Measurements from ENCODE around the gene ACAP3. TPM values are rescaled to one million over a fixed set of nuclear protein-coding genes. Genes with fewer than 3 reads are reported as not detected.

ACAP3 gene
- total and polyA plus RNA-seq, 7 donors, result 7.2 to 57.1 (median 23.5) TPM

DNA sequence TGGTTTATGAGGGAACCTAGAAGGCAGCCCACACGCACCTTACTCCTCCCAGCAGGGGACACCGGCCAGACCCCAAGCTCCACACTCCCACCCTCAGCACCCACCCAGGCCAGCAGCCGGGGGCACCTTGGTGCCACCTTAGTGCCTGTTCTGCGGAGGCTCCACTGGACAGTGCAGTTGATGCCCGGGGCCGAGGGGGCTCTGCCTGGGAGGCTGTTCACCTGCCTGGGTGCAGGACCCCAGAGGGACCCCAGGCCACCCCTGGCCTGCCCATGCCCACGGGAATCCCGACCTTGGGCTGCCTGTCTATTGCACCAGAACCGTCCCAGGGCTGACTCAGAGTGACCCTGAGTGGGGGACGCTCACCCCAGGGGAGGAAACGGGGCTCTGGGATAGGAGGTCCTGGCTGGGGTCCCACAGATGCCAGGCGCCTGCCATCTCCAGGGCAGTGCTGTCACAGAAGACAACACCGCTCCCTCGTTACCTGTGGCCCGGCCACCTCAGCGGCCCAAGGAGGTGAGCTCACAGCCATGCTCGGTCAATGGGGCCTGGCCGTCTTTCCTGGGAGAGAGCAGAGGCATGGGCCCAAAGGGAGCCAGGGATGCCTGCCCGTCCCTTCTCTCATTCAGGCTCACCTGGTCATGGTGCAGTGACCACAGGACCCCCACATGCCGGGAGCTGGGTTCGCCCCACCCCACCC lies 26.8 kb downstream of the ACAP3 start:
- H3K9me3 ChIP-seq, result no peaks in the 10 kb centered on the region
- TF ChIP-seq POLR2A (IDR thresholded peaks at IDR 0.05), result no peak
- no peaks in the 10 kb centered on the region for H3K36me3 ChIP-seq
- no peaks in the 10 kb centered on the region for H3K4me1 ChIP-seq
- no peak overlapping the region for H3K4me3 ChIP-seq
- H3K27me3 ChIP-seq, result peaks cover 9 to 16% (median 14%) of the 10 kb centered on the region in 3 donors
- intact Hi-C loops (cut with DNase I), result no loop called here
- no peak overlapping the region for H3K27ac ChIP-seq
- 82 to 92% methylated on average over 21 of the region's 21 CpGs for WGBS, 2 donors
- DNase-seq, result no peak

DNA sequence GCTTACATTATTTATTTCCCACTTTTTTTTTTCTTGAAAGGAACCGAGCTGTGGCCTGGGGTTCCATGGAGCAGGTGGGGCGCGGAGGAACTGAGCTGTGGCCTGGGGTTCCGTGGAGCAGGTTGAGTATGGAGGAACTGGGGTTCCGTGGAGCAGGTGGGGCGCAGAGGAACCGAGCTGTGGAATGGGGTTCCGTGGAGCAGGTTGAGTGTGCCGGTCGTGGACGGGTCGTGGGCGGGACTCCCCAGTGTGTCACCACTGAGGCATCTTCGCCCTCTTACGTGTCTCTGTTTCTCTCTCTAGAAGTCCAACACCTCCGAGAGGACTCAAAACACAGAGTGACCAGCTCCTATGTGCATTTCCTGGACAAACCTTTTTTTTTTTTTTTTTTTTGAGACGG lies 28.7 kb downstream of the ACAP3 start:
- Histone ChIP-seq H3K27ac (no peak overlapping the region), H3K9me3 (no peaks in the 10 kb centered on the region), H3K4me1 (peaks cover 0 to 13% (median 10%) of the 10 kb centered on the region in 4 donors), H3K27me3 (no peaks in the 10 kb centered on the region), H3K36me3 (no peaks in the 10 kb centered on the region), H3K4me3 (no peak overlapping the region)
- no peak for TF ChIP-seq EP300 (IDR thresholded peaks at IDR 0.05)
- no peak for TF ChIP-seq POLR2A (IDR thresholded peaks at IDR 0.05)
- TF ChIP-seq POLR2AphosphoS5 (IDR thresholded peaks at IDR 0.05), result no peak
- TF ChIP-seq, protein P1, sequence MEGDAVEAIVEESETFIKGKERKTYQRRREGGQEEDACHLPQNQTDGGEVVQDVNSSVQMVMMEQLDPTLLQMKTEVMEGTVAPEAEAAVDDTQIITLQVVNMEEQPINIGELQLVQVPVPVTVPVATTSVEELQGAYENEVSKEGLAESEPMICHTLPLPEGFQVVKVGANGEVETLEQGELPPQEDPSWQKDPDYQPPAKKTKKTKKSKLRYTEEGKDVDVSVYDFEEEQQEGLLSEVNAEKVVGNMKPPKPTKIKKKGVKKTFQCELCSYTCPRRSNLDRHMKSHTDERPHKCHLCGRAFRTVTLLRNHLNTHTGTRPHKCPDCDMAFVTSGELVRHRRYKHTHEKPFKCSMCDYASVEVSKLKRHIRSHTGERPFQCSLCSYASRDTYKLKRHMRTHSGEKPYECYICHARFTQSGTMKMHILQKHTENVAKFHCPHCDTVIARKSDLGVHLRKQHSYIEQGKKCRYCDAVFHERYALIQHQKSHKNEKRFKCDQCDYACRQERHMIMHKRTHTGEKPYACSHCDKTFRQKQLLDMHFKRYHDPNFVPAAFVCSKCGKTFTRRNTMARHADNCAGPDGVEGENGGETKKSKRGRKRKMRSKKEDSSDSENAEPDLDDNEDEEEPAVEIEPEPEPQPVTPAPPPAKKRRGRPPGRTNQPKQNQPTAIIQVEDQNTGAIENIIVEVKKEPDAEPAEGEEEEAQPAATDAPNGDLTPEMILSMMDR (IDR thresholded peaks at IDR 0.05), result no peak
- intact Hi-C loops (cut with DNase I), result no loop called here
- WGBS, 2 donors, result 90 to 92% methylated on average over 17 of the region's 17 CpGs
- DNase-seq, result no peak

DNA sequence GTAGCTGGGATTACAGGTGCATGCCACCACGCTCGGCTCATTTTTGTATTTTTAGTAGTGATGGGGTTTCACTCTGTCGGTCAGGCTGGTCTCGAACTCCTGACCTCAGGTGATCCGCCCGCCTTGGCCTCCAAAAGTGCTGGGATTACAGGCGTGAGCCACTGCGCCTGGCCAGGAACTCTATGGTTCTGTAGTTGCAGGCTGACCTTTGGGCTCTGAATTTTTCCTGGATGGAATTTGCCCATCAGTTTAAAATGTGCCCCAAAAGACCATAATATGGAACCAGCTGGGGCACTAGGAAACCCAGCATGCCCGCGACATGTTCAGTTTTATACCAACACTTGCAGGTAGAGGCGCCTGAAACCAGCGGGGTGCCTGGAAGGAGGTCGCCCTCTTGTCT lies 29.1 kb downstream of the ACAP3 start:
- Histone ChIP-seq H3K4me3 (no peak overlapping the region), H3K27ac (no peak overlapping the region), H3K36me3 (no peaks in the 10 kb centered on the region), H3K27me3 (no peaks in the 10 kb centered on the region), H3K9me3 (no peaks in the 10 kb centered on the region), H3K4me1 (peaks cover 0 to 14% (median 10%) of the 10 kb centered on the region in 4 donors)
- no peak for DNase-seq
- intact Hi-C loops (cut with DNase I), result no loop called here
- TF ChIP-seq, protein P1 (IDR thresholded peaks at IDR 0.05), result no peak
- TF ChIP-seq POLR2AphosphoS5 (IDR thresholded peaks at IDR 0.05) (no peak), EP300 (IDR thresholded peaks at IDR 0.05) (no peak), POLR2A (IDR thresholded peaks at IDR 0.05) (no peak)
- 81 to 89% methylated on average over 13 of the region's 13 CpGs for WGBS, 2 donors

DNA sequence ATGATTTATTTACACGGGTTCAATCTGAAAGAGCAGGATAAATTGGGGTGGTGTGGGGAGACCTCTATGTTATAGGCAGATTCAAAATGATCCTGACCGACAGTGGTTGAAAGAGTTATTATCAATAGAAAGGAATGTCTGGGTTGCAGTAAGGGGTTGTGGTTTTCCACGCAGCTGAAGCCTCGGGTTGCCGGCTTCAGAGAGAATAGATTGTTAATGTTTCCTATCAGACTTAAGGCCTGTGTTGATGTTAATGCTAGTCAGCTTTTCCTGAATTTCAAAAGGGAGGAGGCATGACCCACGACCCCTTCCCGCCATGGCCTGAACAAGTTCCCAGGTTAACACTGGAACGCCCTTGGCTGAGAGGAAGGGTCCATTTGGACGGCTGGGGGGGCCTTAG lies 31.9 kb downstream of the ACAP3 start:
- DNase-seq, result no peak
- WGBS, 2 donors, result 78 to 85% methylated on average over 9 of the region's 9 CpGs
- intact Hi-C loops (cut with DNase I), result no loop called here
- H3K4me1 ChIP-seq, result peaks cover 0 to 36% (median 31%) of the 10 kb centered on the region in 4 donors
- no peaks in the 10 kb centered on the region for H3K27me3 ChIP-seq
- TF ChIP-seq POLR2A (IDR thresholded peaks at IDR 0.05) (no peak), POLR2AphosphoS5 (IDR thresholded peaks at IDR 0.05) (no peak), EP300 (IDR thresholded peaks at IDR 0.05) (no peak)
- TF ChIP-seq, protein P1 (IDR thresholded peaks at IDR 0.05), result no peak
- no peak overlapping the region for H3K27ac ChIP-seq
- H3K4me3 ChIP-seq, result no peak overlapping the region
- H3K36me3 ChIP-seq, result no peaks in the 10 kb centered on the region
- no peaks in the 10 kb centered on the region for H3K9me3 ChIP-seq

DNA sequence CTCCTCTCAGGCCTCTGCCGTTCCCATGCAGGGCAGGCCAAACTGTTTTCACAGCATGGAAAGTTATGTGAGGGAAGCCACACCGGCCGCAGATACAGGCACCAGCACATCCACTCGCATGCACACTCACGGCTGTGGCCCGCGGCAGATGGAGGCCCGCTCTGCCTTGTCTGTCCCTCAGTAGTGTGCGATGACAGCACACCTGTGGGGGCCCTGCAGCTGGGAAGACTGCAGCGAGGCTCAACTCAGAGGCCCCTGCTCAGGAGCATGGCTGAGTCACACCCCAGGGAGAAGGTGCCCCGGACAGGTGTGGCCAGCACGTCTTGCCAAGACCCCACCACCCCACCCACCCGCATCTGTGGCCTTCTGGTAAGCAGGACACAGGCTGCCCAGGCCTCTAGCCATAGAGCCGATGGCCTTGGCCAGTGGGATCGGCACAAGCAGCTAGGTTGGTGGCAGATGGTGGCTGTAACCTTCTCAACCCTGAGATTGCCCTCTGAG lies 32.7 kb downstream of the ACAP3 start:
- no peaks in the 10 kb centered on the region for H3K36me3 ChIP-seq
- peak overlapping the region in 2 of 4 donors; percentile 84 to 99 for H3K4me3 ChIP-seq
- peaks cover 0 to 45% (median 40%) of the 10 kb centered on the region in 4 donors for H3K4me1 ChIP-seq
- WGBS, 2 donors, result 86 to 88% methylated on average over 15 of the region's 15 CpGs
- TF ChIP-seq, protein P1 (IDR thresholded peaks at IDR 0.05), result no peak
- TF ChIP-seq EP300 (IDR thresholded peaks at IDR 0.05) (no peak), POLR2AphosphoS5 (IDR thresholded peaks at IDR 0.05) (no peak), POLR2A (IDR thresholded peaks at IDR 0.05) (no peak)
- H3K27me3 ChIP-seq, result no peaks in the 10 kb centered on the region
- DNase-seq, result no peak
- H3K9me3 ChIP-seq, result no peaks in the 10 kb centered on the region
- peak overlapping the region in 1 of 4 donors; percentile 89 for H3K27ac ChIP-seq
- intact Hi-C loops (cut with DNase I), result loop anchor here (1.0 to 5.0 kb wide), 2 partner anchors 43 to 153 kb away; partner anchors contain the start of genes B3GALT6 and SDF4

Measured in sigmoid colon (tissue), 7 donors.